GF-D8 (cell line): Measurements from ENCODE around the gene CNTNAP2.
"Not testable (repeated sequence)": the region's sequence is repeated elsewhere in the genome, so short reads cannot be mapped to it uniquely, and the experiment has no call there.

ENCODE experiments used
- DNase-seq: peaks from one replicate; lab custom pipeline; 2025; lab: John Stamatoyannopoulos, UW

Gene CNTNAP2

GRCh38 chr7:148445260-148446044 is 2328.9 kb downstream of the CNTNAP2 start:
- no peak for DNase-seq

DNA sequence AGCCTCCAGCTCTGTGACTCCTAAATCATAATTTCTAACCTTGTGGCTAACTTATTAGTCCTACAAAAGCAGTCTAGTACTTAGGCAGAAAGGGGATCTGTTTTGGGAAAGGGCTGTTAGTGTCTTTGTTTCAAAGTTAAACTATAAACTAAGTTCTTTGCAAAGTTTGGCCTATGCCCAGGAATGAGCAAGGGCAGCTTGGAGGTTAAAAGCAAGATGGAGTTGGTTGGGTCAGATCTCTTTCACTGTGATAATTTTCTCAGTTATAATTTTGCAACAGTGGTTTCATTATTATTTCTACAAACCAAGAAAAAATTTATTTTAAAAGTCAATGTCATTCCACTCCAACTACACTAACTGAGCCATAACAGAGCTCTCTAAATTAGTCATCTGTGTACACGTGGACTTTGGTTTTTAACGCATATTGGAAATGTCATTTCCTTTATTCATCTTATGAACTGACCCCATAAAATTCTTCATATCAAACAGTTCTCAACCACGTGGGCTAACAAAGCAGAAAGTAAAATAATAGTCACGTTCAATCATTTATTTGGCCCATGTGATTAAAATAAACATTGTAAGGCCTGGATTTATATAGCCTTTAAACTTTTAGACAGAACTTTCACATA is 2330.7 kb downstream of the CNTNAP2 start:
- DNase-seq: no peak

DNA sequence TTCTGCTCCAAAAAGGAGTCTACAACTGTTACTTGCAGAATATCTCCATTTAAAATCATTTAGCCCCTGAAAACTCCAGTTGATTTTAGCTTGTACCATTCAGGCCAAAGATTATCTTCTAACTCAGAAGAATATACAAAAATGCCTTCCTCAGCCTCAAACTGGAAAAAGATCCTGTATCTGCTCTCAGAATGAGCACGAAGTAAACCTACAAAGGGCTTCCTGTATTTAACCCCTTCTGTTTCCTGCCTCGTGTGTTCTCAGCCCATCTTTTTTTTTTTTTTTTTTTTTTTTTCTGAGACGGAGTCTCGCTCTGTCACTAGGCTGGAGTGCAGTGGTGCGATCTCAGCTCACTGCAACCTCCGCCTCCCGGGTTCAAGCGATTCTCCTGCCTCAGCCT is 2334.9 kb downstream of the CNTNAP2 start:
- DNase-seq: not testable (repeated sequence)

GRCh38 chr7:148456351-148456750 is 2339.8 kb downstream of the CNTNAP2 start:
- no peak for DNase-seq

GRCh38 chr7:148457310-148457921 is 2340.8 kb downstream of the CNTNAP2 start:
- DNase-seq: no peak

GRCh38 chr7:148458263-148458662 is 2341.7 kb downstream of the CNTNAP2 start:
- no peak for DNase-seq

- DNase-seq: no peak
Observed at GRCh38 chr7:148461392-148462179, 2345.0 kb downstream of the CNTNAP2 start.

GRCh38 chr7:148462774-148463173 is 2346.2 kb downstream of the CNTNAP2 start:
- DNase-seq: not testable (repeated sequence)

- no peak for DNase-seq
Observed at GRCh38 chr7:148463210-148463609, 2346.6 kb downstream of the CNTNAP2 start.

- DNase-seq: no peak
Observed at GRCh38 chr7:148464947-148465346, 2348.3 kb downstream of the CNTNAP2 start.

GRCh38 chr7:148465441-148465840 is 2348.8 kb downstream of the CNTNAP2 start:
- DNase-seq: not testable (repeated sequence)

GRCh38 chr7:148466120-148466519 is 2349.5 kb downstream of the CNTNAP2 start:
- no peak for DNase-seq

GRCh38 chr7:148468700-148469098 is 2352.1 kb downstream of the CNTNAP2 start:
- DNase-seq: no peak
